Body of pancreas (tissue), 4 donors: ENCODE data around the gene TBC1D20.

ENCODE experiments used
- POLR2A ChIP-seq, 3 donors: fragments of 450-650 bp; IDR thresholded peaks; one replicate each; pipeline ENCODE4 v1.6.1; 2016; ENCODE audit warnings: antibody characterized with exemption in 3 of 3, mild to moderate bottlenecking in 2 of 3
- TF ChIP-seq, protein P1 (sequence below), 7 experiments: fragments of 450-650 bp in 4 of 7; fragments of 200-600 bp in 3 of 7; sonication (generic) in 3 of 7; IDR thresholded peaks; one replicate each; pipeline ENCODE4 v1.5.1; 2016 to 2019; ENCODE audit warnings: antibody characterized with exemption in 7 of 7

DNA sequence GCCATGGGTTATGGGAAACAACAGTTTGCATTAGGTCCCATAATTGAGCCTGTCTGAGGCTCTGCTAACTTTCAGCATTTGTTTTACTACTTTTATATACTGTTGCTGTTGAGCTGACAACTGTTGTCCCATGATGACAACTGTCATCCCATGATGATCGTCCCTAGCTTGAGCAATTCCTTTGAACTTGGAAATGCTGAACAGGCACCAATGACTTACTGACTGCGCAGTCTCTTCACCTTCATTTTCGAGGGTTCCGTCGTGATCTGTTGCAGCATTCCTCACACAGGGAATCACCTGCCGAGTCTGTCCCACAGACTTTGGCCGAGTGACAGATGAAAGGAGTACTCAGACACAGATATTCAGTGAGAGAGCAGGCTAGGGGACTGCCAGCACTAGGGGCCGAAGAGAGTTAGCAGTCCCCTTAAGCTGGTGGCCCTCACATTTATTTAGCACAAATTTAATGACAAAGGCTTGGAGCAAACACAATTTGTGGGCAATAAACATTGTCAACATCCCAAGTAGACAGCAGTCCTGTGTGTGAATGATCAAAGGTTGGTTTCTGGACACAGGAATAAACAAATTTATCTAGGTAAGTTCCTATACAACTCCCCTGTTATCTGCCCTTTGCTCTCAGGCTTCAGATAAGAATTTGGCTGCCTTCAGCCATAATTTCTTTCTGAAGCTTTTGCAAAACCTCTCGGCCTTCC lies 10.0 kb upstream of the TBC1D20 start:
- TF ChIP-seq, protein P1, sequence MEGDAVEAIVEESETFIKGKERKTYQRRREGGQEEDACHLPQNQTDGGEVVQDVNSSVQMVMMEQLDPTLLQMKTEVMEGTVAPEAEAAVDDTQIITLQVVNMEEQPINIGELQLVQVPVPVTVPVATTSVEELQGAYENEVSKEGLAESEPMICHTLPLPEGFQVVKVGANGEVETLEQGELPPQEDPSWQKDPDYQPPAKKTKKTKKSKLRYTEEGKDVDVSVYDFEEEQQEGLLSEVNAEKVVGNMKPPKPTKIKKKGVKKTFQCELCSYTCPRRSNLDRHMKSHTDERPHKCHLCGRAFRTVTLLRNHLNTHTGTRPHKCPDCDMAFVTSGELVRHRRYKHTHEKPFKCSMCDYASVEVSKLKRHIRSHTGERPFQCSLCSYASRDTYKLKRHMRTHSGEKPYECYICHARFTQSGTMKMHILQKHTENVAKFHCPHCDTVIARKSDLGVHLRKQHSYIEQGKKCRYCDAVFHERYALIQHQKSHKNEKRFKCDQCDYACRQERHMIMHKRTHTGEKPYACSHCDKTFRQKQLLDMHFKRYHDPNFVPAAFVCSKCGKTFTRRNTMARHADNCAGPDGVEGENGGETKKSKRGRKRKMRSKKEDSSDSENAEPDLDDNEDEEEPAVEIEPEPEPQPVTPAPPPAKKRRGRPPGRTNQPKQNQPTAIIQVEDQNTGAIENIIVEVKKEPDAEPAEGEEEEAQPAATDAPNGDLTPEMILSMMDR (IDR thresholded peaks at IDR 0.05), result no peak
- TF ChIP-seq POLR2A (IDR thresholded peaks at IDR 0.05), result no peak
